GM12878 (cell line): ENCODE data around the gene RORB. TPM values are rescaled to one million over a fixed set of nuclear protein-coding genes. Genes with fewer than 3 reads are reported as not detected.

Experiments
- ATAC-seq: fragments of 200-7000 bp; cut with Tn5 transposase; 3 replicates; pipeline ENCODE4 v1.9.1; 2020; ENCODE audit warnings: mild to moderate bottlenecking, moderate library complexity
- BruUV-seq: library from RNA; stranded (reverse); fragments of 400-500 nt; replicated peaks from 2 replicates; lab custom pipeline; 2021; lab: Mats Ljungman, UMichigan
- CTCF ChIA-PET: fragments of 300-600 bp; sonication (Branson Sonifier 250); formaldehyde crosslinking; extraction: SDS; loops from one replicate; lab custom pipeline; 2021; ENCODE audit warnings: inconsistent platforms; lab: Yijun Ruan, JAX
- POLR2A ChIA-PET: fragments of 350-600 bp; formaldehyde crosslinking; extraction: SDS; loops from one replicate; lab custom pipeline; 2021; ENCODE audit warnings: inconsistent platforms; lab: Charles Lee
- RAD21 ChIA-PET: fragments of 300-600 bp; sonication (Branson Sonifier 250); formaldehyde crosslinking; loops from one replicate; lab custom pipeline; 2023; ENCODE audit warnings: antibody characterized with exemption; ENCODE audit not compliant: unreplicated experiment; lab: Charles Lee
- SMC1A ChIA-PET: fragments of 300-600 bp; sonication (Branson Sonifier 250); formaldehyde crosslinking; loops from one replicate; lab custom pipeline; 2023; ENCODE audit not compliant: unreplicated experiment, uncharacterized antibody; lab: Charles Lee
- DNase-seq: peaks from one replicate; pipeline ENCODE4 v3.0.0-alpha.2; 2011; ENCODE audit warnings: low read depth, low spot score
- FAIRE-seq: peaks from 3 replicates; lab custom pipeline; 2011; peaks lifted over from hg19 to GRCh38; lab: Jason Lieb, UNC
- H2AFZ ChIP-seq: 2 replicates; pipeline ENCODE4 v1.6.0; 2011; ENCODE audit warnings: low read depth, low read length, control low read depth; ENCODE audit not compliant: control insufficient read depth
- H3K27ac ChIP-seq: 2 replicates; pipeline ENCODE4 v1.5.1; 2011; ENCODE audit warnings: control low read depth; ENCODE audit not compliant: control insufficient read depth, insufficient read depth
- H3K27me3 ChIP-seq, 2 experiments: replicated peaks in 1 of 2; 2 replicates each; pipeline versions ENCODE4 v1.6.0 to v1.6.1; 2011; ENCODE audit warnings: low read length in 1 of 2; ENCODE audit not compliant: control insufficient read depth in 2 of 2, insufficient read depth in 2 of 2
- H3K36me3 ChIP-seq, 2 experiments: 2 replicates each; pipeline ENCODE4 v1.5.1; 2011; ENCODE audit warnings: low read length in 1 of 2; ENCODE audit not compliant: control insufficient read depth in 2 of 2, insufficient read depth in 2 of 2
- H3K4me1 ChIP-seq: 2 replicates; pipeline ENCODE4 v1.6.1; 2011; ENCODE audit warnings: mild to moderate bottlenecking, low read length, moderate library complexity, mixed read lengths; ENCODE audit not compliant: control insufficient read depth, insufficient read depth
- H3K4me2 ChIP-seq: 2 replicates; pipeline ENCODE4 v1.6.0; 2011; ENCODE audit warnings: control low read depth; ENCODE audit not compliant: control insufficient read depth, insufficient read depth
- H3K4me3 ChIP-seq: fragments of 200-600 bp; sonication (generic); 2 replicates; pipeline ENCODE4 v1.5.1; 2016
- H3K79me2 ChIP-seq: 2 replicates; pipeline ENCODE4 v1.6.0; 2011; ENCODE audit warnings: low read length; ENCODE audit not compliant: control insufficient read depth, insufficient read depth
- H3K9ac ChIP-seq: 2 replicates; pipeline ENCODE4 v1.8.0; 2011; ENCODE audit warnings: low read length, control low read depth, mixed read lengths; ENCODE audit not compliant: control insufficient read depth, insufficient read depth
- H3K9me3 ChIP-seq: replicated peaks from 3 replicates; pipeline ENCODE4 v1.5.1; 2011; ENCODE audit warnings: mild to moderate bottlenecking, low read length; ENCODE audit not compliant: control insufficient read depth, insufficient read depth
- H4K20me1 ChIP-seq: 2 replicates; pipeline ENCODE4 v1.6.0; 2011; ENCODE audit not compliant: control insufficient read depth, insufficient read depth
- MXI1 ChIP-seq: fragments of 150-350 bp; IDR thresholded peaks from 2 replicates; pipeline ENCODE4 v1.6.1; 2011; ENCODE audit warnings: low read depth, mild to moderate bottlenecking, inconsistent platforms, low read length, improper control_type of control experiment
- MYC ChIP-seq: IDR thresholded peaks from 2 replicates; pipeline ENCODE4 v1.6.1; 2011; ENCODE audit warnings: mild to moderate bottlenecking, low read length, moderate library complexity, inconsistent platforms; ENCODE audit not compliant: insufficient read depth, insufficient replicate concordance, insufficient read length, severe bottlenecking
- NBN ChIP-seq: fragments of 450-650 bp; IDR thresholded peaks from 2 replicates; pipeline ENCODE4 v1.6.1; 2016
- NFYA ChIP-seq: IDR thresholded peaks from 2 replicates; pipeline ENCODE4 v1.6.1; 2011; ENCODE audit warnings: low read depth, mild to moderate bottlenecking, low read length, improper control_type of control experiment, borderline replicate concordance
- PAX5 ChIP-seq: IDR thresholded peaks from 2 replicates; pipeline ENCODE4 v1.6.1; 2011; ENCODE audit warnings: low read depth, low read length, borderline replicate concordance
- RAD51 ChIP-seq: fragments of 450-650 bp; IDR thresholded peaks from 2 replicates; pipeline ENCODE4 v1.6.1; 2016; ENCODE audit warnings: moderate library complexity, mild to moderate bottlenecking, inconsistent platforms
- RCOR1 ChIP-seq: conservative IDR thresholded peaks from 2 replicates; pipeline ENCODE4 v1.6.1; 2012; ENCODE audit warnings: low read depth, low read length, improper control_type of control experiment
- SPI1 ChIP-seq: IDR thresholded peaks from 2 replicates; pipeline ENCODE4 v1.6.1; 2011; ENCODE audit warnings: low read depth, mild to moderate bottlenecking, low read length, moderate library complexity, borderline replicate concordance; ENCODE audit not compliant: insufficient read depth
- TBL1XR1 ChIP-seq: IDR thresholded peaks from 2 replicates; pipeline ENCODE4 v1.6.1; 2012; ENCODE audit warnings: low read depth, low read length, improper control_type of control experiment
- ZNF274 ChIP-seq: IDR thresholded peaks from one replicate; pipeline ENCODE4 v1.8.0; 2011; ENCODE audit not compliant: insufficient read length, insufficient read depth
- WGBS: methylation state at CpG from one replicate; pipeline ENCODE4 v1.1.6; 2016; ENCODE audit warnings: low lambda C conversion rate; ENCODE audit not compliant: insufficient replicate concordance, insufficient coverage; ENCODE audit errors: missing lambda C conversion rate; 5-methylcytosine and 5-hydroxymethylcytosine counted together
- in situ Hi-C: fragments of 300-500 bp; cut with MboI; formaldehyde crosslinking; loops from 9 replicates; pipeline ENCODE4 v1.14.3; 2018; ENCODE audit warnings: mixed read lengths
- intact Hi-C: fragments of 100-400 bp; cut with micrococcal nuclease; formaldehyde crosslinking; loops from one replicate; pipeline ENCODE4 v1.14.2; 2022; ENCODE audit not compliant: unreplicated experiment
- polyA plus RNA-seq, 11 experiments: library from polyadenylated mRNA; depleted of rRNA in 4 of 11; unstranded in 6 of 11; stranded (reverse) in 5 of 11; fragments of >200 nt; fragmentation: Nextera tagmentation in 4 of 11; fragmentation: Illumina TruSeq in 1 of 11; extraction: Ambion mirVana in 4 of 11; extraction: Trizol in 1 of 11; gene quantifications; 1 replicate in 1 of 11; 2 replicates in 10 of 11; pipeline versions ENCODE4 v1.2.1 to v1.2.3, GENCODE V29; 2011 to 2016; ENCODE audit warnings: inconsistent platforms in 2 of 11, missing spikeins in 2 of 11, low read depth in 1 of 11
- total RNA-seq, 4 experiments: library from RNA; depleted of rRNA in 3 of 4; stranded (reverse); fragments of >200 nt in 3 of 4; fragmentation: Illumina TruSeq in 1 of 4; extraction: Trizol in 1 of 4; gene quantifications; 2 replicates each; pipeline versions ENCODE4 v1.2.1 to v1.2.3, GENCODE V29; 2013 to 2021
- TF ChIP-seq, protein P1 (sequence below): IDR thresholded peaks from 2 replicates; pipeline ENCODE4 v1.6.1; 2012; ENCODE audit warnings: low read depth, low read length, improper control_type of control experiment
- TF ChIP-seq, protein P2 (sequence below): fragments of 450-650 bp; IDR thresholded peaks from 2 replicates; pipeline ENCODE4 v1.6.1; 2016; ENCODE audit warnings: mild to moderate bottlenecking

RORB gene
- total and polyA plus RNA-seq, 10 of the 15 experiments (the other 5 are each of a cell fraction or from before 2014, with no cell fraction given) = under 0.01 to 0.01 TPM; not detected in 8

DNA sequence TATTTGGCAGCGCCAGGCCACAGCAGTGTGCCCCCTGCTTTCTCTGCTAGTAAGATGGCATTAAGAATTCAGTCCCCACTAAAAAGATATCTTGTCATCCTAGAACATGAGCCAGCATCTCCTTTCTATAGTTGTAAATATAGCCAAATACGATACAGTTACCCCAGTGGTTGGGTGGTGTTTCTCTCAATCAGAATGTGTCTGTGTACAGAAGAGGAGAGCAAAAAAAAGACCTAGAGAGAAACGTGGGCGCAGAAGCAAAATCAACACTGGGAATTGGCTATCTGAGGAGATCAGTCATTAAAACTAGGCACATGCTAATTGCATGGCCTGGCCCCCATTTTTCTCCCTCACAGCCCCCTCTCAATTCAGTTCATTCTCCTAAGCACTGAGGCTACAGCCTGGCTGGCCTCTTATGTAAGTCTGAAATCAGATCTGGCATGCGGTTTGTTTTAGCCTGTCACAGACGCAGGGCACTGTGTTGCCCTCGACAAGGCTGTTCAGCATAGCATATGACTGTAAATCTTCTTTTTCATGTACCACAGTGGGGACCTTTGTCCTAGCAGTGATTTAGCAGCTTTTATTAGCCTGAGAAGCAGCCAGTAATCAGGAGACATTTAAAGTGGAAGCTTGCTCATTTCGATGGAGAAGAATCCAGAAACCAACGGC lies 57.8 kb downstream of the RORB start:
- RAD21 ChIA-PET = no interaction called here
- in situ Hi-C loops = no loop called here

GRCh38 chr9:74555565-74555964 lies 58.4 kb downstream of the RORB start:
- WGBS = 27% methylated on average over 3 of the region's 3 CpGs
- DNase-seq (no peak), FAIRE-seq (no peak), ATAC-seq (no peak)
- Histone ChIP-seq H3K27me3 (no peaks in the 10 kb centered on the region), H3K4me3 (no peak overlapping the region), H3K4me1 (peaks cover 3% of the 10 kb centered on the region), H3K79me2 (no peaks in the 10 kb centered on the region), H3K27ac (no peak overlapping the region), H3K9me3 (no peaks in the 10 kb centered on the region), H3K36me3 (no peaks in the 10 kb centered on the region), H3K9ac (no peak overlapping the region), H2AFZ (no peak overlapping the region), H3K4me2 (no peak overlapping the region), H4K20me1 (no peaks in the 10 kb centered on the region)
- TF ChIP-seq RCOR1 (no peak), NFYA (no peak), TBL1XR1 (no peak), ZNF274 (no peak)
- TF ChIP-seq, protein P1, sequence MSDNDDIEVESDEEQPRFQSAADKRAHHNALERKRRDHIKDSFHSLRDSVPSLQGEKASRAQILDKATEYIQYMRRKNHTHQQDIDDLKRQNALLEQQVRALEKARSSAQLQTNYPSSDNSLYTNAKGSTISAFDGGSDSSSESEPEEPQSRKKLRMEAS = no peak
- in situ Hi-C loops (no loop called here), intact Hi-C loops (no loop called here)
- no TSS peak for BruUV-seq
- ChIA-PET SMC1A (interaction anchor here (0.6 to 1.4 kb wide), 2 partner anchors 16 to 234 kb away, joined by 3 to 6 read pairs; no protein-coding TSS in a partner anchor), CTCF (interaction anchor here (1.2 kb wide), 1 partner anchor 17 kb away, joined by 5 read pairs; no protein-coding TSS in a partner anchor), POLR2A (no interaction called here), RAD21 (no interaction called here)

More for the DNA sequence above, 57.8 kb downstream of the RORB start:
- no peaks in the 10 kb centered on the region for H3K27me3 ChIP-seq
- no peaks in the 10 kb centered on the region for H3K9me3 ChIP-seq
- no TSS peak for BruUV-seq
- H3K79me2 ChIP-seq = no peaks in the 10 kb centered on the region
- H2AFZ ChIP-seq = no peak overlapping the region
- peaks cover 3% of the 10 kb centered on the region for H3K4me1 ChIP-seq
- 32% methylated on average over 9 of the region's 9 CpGs for WGBS
- no peak overlapping the region for H3K4me3 ChIP-seq
- ATAC-seq = no peak
- POLR2A ChIA-PET = no interaction called here
- FAIRE-seq = no peak
- no peak overlapping the region for H3K27ac ChIP-seq
- TF ChIP-seq, protein P2, sequence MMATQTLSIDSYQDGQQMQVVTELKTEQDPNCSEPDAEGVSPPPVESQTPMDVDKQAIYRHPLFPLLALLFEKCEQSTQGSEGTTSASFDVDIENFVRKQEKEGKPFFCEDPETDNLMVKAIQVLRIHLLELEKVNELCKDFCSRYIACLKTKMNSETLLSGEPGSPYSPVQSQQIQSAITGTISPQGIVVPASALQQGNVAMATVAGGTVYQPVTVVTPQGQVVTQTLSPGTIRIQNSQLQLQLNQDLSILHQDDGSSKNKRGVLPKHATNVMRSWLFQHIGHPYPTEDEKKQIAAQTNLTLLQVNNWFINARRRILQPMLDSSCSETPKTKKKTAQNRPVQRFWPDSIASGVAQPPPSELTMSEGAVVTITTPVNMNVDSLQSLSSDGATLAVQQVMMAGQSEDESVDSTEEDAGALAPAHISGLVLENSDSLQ = no peak
- no peak for TF ChIP-seq MYC
- no peak for TF ChIP-seq SPI1
- TF ChIP-seq MXI1 = no peak
- no peak for TF ChIP-seq RAD51
- no peak for TF ChIP-seq NBN
- no peak for TF ChIP-seq PAX5
- H4K20me1 ChIP-seq = no peaks in the 10 kb centered on the region
- SMC1A ChIA-PET = interaction anchor here (1.4 kb wide), 1 partner anchor 15 kb away, joined by 6 read pairs; no protein-coding TSS in a partner anchor
- no peaks in the 10 kb centered on the region for H3K36me3 ChIP-seq
- no peak overlapping the region for H3K4me2 ChIP-seq
- DNase-seq = no peak
- intact Hi-C loops = no loop called here
- CTCF ChIA-PET = interaction anchor here (1.2 to 1.7 kb wide), 2 partner anchors 15 to 17 kb away, joined by 5 read pairs; no protein-coding TSS in a partner anchor
- H3K9ac ChIP-seq = no peak overlapping the region
